A673 (cell line): ENCODE results near the gene JAG2. TPM values are rescaled to one million over a fixed set of nuclear protein-coding genes. Genes with fewer than 3 reads are reported as not detected.

Experiments
- BruUV-seq: library from RNA; stranded (reverse); fragments of 400-500 nt; replicated peaks from 2 replicates; lab custom pipeline; 2021; lab: Mats Ljungman, UMichigan
- CTCF ChIA-PET: fragments of 300-600 bp; sonication (Branson Sonifier 250); formaldehyde crosslinking; loops from one replicate; lab custom pipeline; 2022; ENCODE audit warnings: antibody characterized with exemption; lab: Charles Lee
- POLR2A ChIA-PET: fragments of 300-600 bp; sonication (Branson Sonifier 250); formaldehyde crosslinking; loops from one replicate; lab custom pipeline; 2022; ENCODE audit warnings: antibody characterized with exemption; ENCODE audit not compliant: low non-redundant PET; lab: Charles Lee
- DNase-seq: peaks from one replicate; pipeline ENCODE4 v3.0.0-alpha.2; 2015; ENCODE audit warnings: low spot score
- H3K27ac ChIP-seq: fragments of 200-600 bp; sonication (generic); 2 replicates; pipeline ENCODE4 v1.5.1; 2016; ENCODE audit warnings: mixed run types, low read depth, mild to moderate bottlenecking, mixed read lengths, antibody characterized with exemption, low read length; ENCODE audit not compliant: poor library complexity, severe bottlenecking
- H3K27me3 ChIP-seq: fragments of 200-600 bp; sonication (generic); replicated peaks from 2 replicates; pipeline ENCODE4 v1.6.1; 2017; ENCODE audit warnings: mixed run types, low read depth, mild to moderate bottlenecking, mixed read lengths, antibody characterized with exemption, low read length; ENCODE audit not compliant: insufficient read depth, poor library complexity
- H3K36me3 ChIP-seq: fragments of 200-600 bp; sonication (generic); 2 replicates; pipeline ENCODE4 v1.6.1; 2016; ENCODE audit warnings: mixed run types, mild to moderate bottlenecking, mixed read lengths, antibody characterized with exemption, low read length; ENCODE audit not compliant: insufficient read depth, poor library complexity, severe bottlenecking
- H3K4me1 ChIP-seq: fragments of 200-600 bp; sonication (generic); 2 replicates; pipeline ENCODE4 v1.6.1; 2017; ENCODE audit warnings: mixed run types, mild to moderate bottlenecking, mixed read lengths, antibody characterized with exemption, low read length; ENCODE audit not compliant: insufficient read depth, poor library complexity, severe bottlenecking
- H3K4me3 ChIP-seq: fragments of 200-600 bp; sonication (generic); 2 replicates; pipeline ENCODE4 v1.5.1; 2016; ENCODE audit warnings: low read depth, mixed run types, mild to moderate bottlenecking, mixed read lengths, low read length; ENCODE audit not compliant: poor library complexity, severe bottlenecking
- H3K9me3 ChIP-seq: fragments of 200-600 bp; sonication (generic); 2 replicates; pipeline ENCODE4 v1.6.1; 2016; ENCODE audit warnings: mixed run types, low read depth, mild to moderate bottlenecking, mixed read lengths, antibody characterized with exemption, low read length; ENCODE audit not compliant: poor library complexity, severe bottlenecking
- CTCF ChIP-seq: fragments of 300-800, 200-600 bp; sonication (generic); conservative IDR thresholded peaks from 2 replicates; pipeline ENCODE4 v1.5.1; 2017; ENCODE audit warnings: low read depth, mild to moderate bottlenecking, antibody characterized with exemption, low read length, moderate library complexity, mixed read lengths
- EZH2 ChIP-seq: fragments of 200-600 bp; sonication (generic); IDR thresholded peaks from 2 replicates; pipeline ENCODE4 v1.6.1; 2017; ENCODE audit warnings: borderline replicate concordance, low read depth, mild to moderate bottlenecking, mixed read lengths, antibody characterized with exemption, low read length; ENCODE audit not compliant: poor library complexity, severe bottlenecking
- intact Hi-C: fragments of 100-400 bp; cut with micrococcal nuclease; formaldehyde crosslinking; loops from one replicate; pipeline ENCODE4 v1.10.0; 2022; ENCODE audit not compliant: unreplicated experiment
- total RNA-seq: library from RNA; stranded (reverse); gene quantifications from 2 replicates; pipeline ENCODE4 v1.2.3, GENCODE V29; 2021

JAG2 gene
- total RNA-seq, 1 experiment from 2014 or later, result 14.3 TPM

DNA sequence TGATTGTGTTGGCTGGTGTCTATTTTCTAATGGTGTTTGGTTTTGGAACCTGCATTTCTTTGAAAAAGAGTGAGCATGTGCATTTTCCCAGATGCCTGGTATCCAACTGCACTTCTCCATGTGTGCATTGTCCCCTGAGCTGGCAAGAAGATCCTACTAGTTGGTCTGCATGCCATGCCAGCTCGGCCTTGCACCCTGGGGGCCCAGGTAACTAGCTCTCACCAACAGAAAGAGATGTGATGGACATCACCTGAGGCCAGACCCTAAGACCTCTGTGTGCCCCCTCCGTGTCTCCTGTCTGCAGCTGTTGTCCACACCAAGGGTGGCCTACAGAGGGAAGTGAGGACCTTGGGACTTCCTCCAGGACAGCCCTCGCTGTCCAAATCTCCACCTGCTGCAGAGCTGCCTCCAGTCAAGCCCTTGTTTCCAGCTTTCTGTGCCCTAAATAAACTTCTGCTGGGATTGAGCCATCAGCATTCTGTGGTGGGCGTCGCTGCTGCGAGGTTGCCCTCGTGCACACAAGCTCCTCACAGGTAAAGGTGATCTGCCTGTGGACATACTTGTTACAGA is 73.3 kb downstream of the JAG2 start:
- Histone ChIP-seq H3K4me3 (no peak overlapping the region), H3K27me3 (no peaks in the 10 kb centered on the region), H3K4me1 (peaks cover 14% of the 10 kb centered on the region), H3K9me3 (no peaks in the 10 kb centered on the region), H3K27ac (no peak overlapping the region), H3K36me3 (no peaks in the 10 kb centered on the region)
- ChIA-PET POLR2A (no interaction called here), CTCF (interaction anchor here (0.5 kb wide), 1 partner anchor 15 kb away, joined by 9 read pairs; no protein-coding TSS in a partner anchor)
- BruUV-seq, result no TSS peak
- no peak for DNase-seq
- TF ChIP-seq EZH2 (no peak), CTCF (no peak)
- intact Hi-C loops, result no loop called here

DNA sequence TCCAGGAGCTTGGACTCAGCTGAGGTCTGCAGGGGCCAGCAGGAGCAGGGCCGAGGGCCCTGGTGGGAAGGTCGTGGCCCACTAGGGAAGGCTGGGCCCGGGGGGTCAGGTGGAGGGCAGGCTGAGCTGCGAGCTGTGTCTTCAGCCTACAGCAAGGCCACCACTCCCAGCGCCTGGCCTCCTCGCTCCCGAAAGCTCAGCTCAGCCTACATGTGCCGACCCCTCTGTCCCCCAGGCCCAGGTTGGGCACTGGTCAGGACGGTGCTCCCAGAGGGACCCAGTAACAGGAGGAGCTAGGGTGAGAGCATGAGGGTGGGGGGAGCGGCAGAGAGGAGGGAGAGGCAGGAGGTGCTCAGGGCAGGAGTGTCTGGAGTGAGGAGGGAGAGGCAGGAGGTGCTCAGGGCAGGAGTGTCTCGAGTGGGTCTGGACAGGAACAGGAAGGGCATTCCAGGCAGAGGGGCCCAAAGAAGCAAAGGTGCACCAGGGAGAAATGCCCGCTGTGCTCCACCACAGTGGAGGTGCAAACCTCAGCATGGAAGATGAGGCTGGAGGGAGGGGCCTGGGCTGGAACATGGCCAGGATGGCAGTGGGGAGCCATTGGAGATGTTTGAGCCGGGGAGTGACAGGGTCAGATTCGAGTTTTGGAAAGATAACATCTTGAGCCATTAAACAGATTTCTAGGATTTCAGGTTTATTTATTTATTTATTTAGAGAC is 74.2 kb downstream of the JAG2 start:
- no peaks in the 10 kb centered on the region for H3K9me3 ChIP-seq
- H3K36me3 ChIP-seq, result no peaks in the 10 kb centered on the region
- no peak for TF ChIP-seq CTCF
- TF ChIP-seq EZH2, result no peak
- peaks cover 14% of the 10 kb centered on the region for H3K4me1 ChIP-seq
- no TSS peak for BruUV-seq
- peak overlapping the region; percentile 81 for H3K27ac ChIP-seq
- H3K4me3 ChIP-seq, result peak overlapping the region; percentile 77
- H3K27me3 ChIP-seq, result no peaks in the 10 kb centered on the region
- POLR2A ChIA-PET, result no interaction called here
- DNase-seq, result no peak
- CTCF ChIA-PET, result no interaction called here
- intact Hi-C loops, result loop anchor here (5.0 kb wide), 3 partner anchors 78 to 188 kb away; no protein-coding TSS in a partner anchor

DNA sequence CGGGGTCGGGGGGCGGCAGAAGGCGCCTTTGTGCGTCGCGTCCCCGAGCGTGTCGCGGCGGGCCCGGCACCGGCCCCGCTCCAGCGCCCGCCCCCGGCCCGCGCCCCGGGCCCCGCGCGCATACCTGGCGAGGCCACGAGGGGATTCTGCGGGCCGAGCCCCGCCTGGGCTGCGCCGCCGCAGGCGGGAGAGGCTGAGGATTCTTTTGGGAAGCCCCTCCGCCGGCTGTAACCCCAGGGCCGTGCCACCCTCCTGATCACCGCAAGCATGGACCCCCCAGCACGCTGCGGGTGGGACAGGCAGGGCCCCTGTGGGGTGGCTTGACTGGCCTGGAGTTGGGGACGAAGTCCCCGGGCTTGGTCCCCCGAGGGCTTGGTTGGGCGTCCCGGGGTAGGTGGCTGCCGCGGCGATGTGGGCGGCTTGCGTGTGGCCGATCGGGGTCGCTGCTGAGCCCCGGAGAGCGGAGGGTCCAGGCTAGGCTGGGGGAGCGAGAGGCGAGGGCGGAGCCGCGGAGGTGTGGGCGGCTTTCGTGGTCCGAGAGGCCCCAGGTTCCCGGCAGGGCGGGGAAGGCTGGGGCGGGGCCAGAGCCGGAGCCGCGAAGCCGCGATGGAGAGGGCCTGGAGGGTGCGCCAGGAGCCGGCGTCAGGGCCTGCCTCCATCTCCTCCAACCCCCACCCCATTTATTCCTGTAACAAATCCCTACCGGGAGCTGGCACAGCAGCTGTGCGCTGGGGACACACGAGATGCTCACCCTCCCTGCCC is 75.0 kb downstream of the JAG2 start:
- H3K4me3 ChIP-seq, result peak overlapping the region; percentile 77
- peak overlapping the region; percentile 81 for H3K27ac ChIP-seq
- ChIA-PET CTCF (no interaction called here), POLR2A (no interaction called here)
- BruUV-seq, result no TSS peak
- H3K9me3 ChIP-seq, result no peaks in the 10 kb centered on the region
- no peaks in the 10 kb centered on the region for H3K36me3 ChIP-seq
- H3K27me3 ChIP-seq, result no peaks in the 10 kb centered on the region
- intact Hi-C loops, result loop anchor here (5.0 kb wide), 3 partner anchors 79 to 189 kb away; no protein-coding TSS in a partner anchor
- H3K4me1 ChIP-seq, result peaks cover 14% of the 10 kb centered on the region
- DNase-seq, result peak; percentile 83
- peak; percentile 75 for TF ChIP-seq CTCF
- TF ChIP-seq EZH2, result no peak
